Endodermal cell (in vitro differentiated cells): Measurements from ENCODE around the gene STX10. TPM values are rescaled to one million over a fixed set of nuclear protein-coding genes. Genes with fewer than 3 reads are reported as not detected.

ENCODE experiments used
- DNase-seq: peaks from one replicate; pipeline ENCODE4 v3.0.0-alpha.2; 2017
- H3K27ac ChIP-seq: 2 replicates; pipeline ENCODE4 v1.5.1; 2013; ENCODE audit warnings: mild to moderate bottlenecking, low read depth, low read length, moderate library complexity
- H3K27me3 ChIP-seq: 2 replicates; pipeline ENCODE4 v1.6.1; 2013; ENCODE audit warnings: mild to moderate bottlenecking, low read length, moderate library complexity; ENCODE audit not compliant: insufficient read depth, control insufficient read depth, poor library complexity, severe bottlenecking
- H3K36me3 ChIP-seq: 2 replicates; pipeline ENCODE4 v1.7.0; 2013; ENCODE audit warnings: mild to moderate bottlenecking, low read length, moderate library complexity; ENCODE audit not compliant: control insufficient read depth, insufficient read depth
- H3K4me1 ChIP-seq: one replicate; pipeline ENCODE4 v1.7.0; 2013; ENCODE audit warnings: low read length; ENCODE audit not compliant: control insufficient read depth, insufficient read depth
- H3K4me3 ChIP-seq: 2 replicates; pipeline ENCODE4 v1.5.1; 2013; ENCODE audit warnings: mild to moderate bottlenecking, low read length, moderate library complexity
- H3K9ac ChIP-seq: 2 replicates; pipeline ENCODE4 v1.6.1; 2013; ENCODE audit warnings: mild to moderate bottlenecking, low read length, moderate library complexity; ENCODE audit not compliant: poor library complexity, severe bottlenecking; ENCODE audit errors: extremely low read depth
- H3K9me3 ChIP-seq: 2 replicates; pipeline ENCODE4 v1.6.1; 2013; ENCODE audit warnings: mild to moderate bottlenecking, low read length, moderate library complexity; ENCODE audit not compliant: control insufficient read depth
- H3K27ac Mint-ChIP-seq: 2 replicates; pipeline ENCODE4 v1.8.0; 2020; ENCODE audit warnings: mixed read lengths
- H3K27me3 Mint-ChIP-seq: 2 replicates; pipeline ENCODE4 v1.8.0; 2021; ENCODE audit warnings: mild to moderate bottlenecking, mixed read lengths; ENCODE audit not compliant: insufficient read depth
- H3K36me3 Mint-ChIP-seq: 2 replicates; pipeline ENCODE4 v1.8.0; 2020; ENCODE audit warnings: low read depth, mixed read lengths
- H3K4me1 Mint-ChIP-seq: 2 replicates; pipeline ENCODE4 v1.8.0; 2020; ENCODE audit warnings: mixed read lengths
- H3K4me3 Mint-ChIP-seq: 2 replicates; pipeline ENCODE4 v1.8.0; 2020; ENCODE audit warnings: mild to moderate bottlenecking, moderate library complexity, mixed read lengths
- H3K9me3 Mint-ChIP-seq: 2 replicates; pipeline ENCODE4 v1.8.0; 2020; ENCODE audit warnings: mild to moderate bottlenecking, mixed read lengths
- CTCF ChIP-seq: fragments of 200-600 bp; sonication (generic); conservative IDR thresholded peaks from 2 replicates; pipeline ENCODE4 v1.5.0; 2021; ENCODE audit warnings: antibody characterized with exemption, mild to moderate bottlenecking
- WGBS, 2 experiments: methylation state at CpG; one replicate each; pipeline versions ENCODE4 v1.1.5 to v1.1.7; 2013; ENCODE audit warnings: missing lambda C conversion rate in 2 of 2, mixed read lengths in 1 of 2; ENCODE audit not compliant: insufficient coverage in 1 of 2, insufficient read length in 1 of 2; 5-methylcytosine and 5-hydroxymethylcytosine counted together
- total RNA-seq, 2 donors: library from RNA; stranded (reverse); fragmentation: NEBNext Ultra II Directional in 1 of 2; extraction: Animal tissue kit (Norgen Biotek cat#: 25700) in 1 of 2; gene quantifications; 2 replicates in 1 of 2; 3 replicates in 1 of 2; pipeline ENCODE4 v1.2.1, GENCODE V29; 2021

The STX10 gene
- total RNA-seq, 2 donors from 2014 or later: 30.8 to 34.8 TPM

GRCh38 chr19:13133241-13133870 is 16.8 kb downstream of the STX10 start:
- Mint-ChIP-seq H3K27ac (no peak overlapping the region), H3K4me1 (no peaks in the 10 kb centered on the region), H3K4me3 (no peak overlapping the region), H3K36me3 (peaks cover 47% of the 10 kb centered on the region), H3K9me3 (no peaks in the 10 kb centered on the region), H3K27me3 (no peaks in the 10 kb centered on the region)
- Histone ChIP-seq H3K27ac (no peak overlapping the region), H3K9me3 (no peaks in the 10 kb centered on the region), H3K4me1 (no peaks in the 10 kb centered on the region), H3K27me3 (no peaks in the 10 kb centered on the region), H3K4me3 (no peak overlapping the region), H3K9ac (no peak overlapping the region), H3K36me3 (peaks cover 63% of the 10 kb centered on the region)
- WGBS, 2 experiments: 91 to 98% methylated on average over 9 to 12 of the region's 12 CpGs
- TF ChIP-seq CTCF: no peak
- no peak for DNase-seq

- Histone ChIP-seq H3K27me3 (no peaks in the 10 kb centered on the region), H3K4me3 (no peak overlapping the region), H3K9me3 (no peaks in the 10 kb centered on the region), H3K27ac (no peak overlapping the region), H3K4me1 (no peaks in the 10 kb centered on the region), H3K36me3 (peaks cover 69% of the 10 kb centered on the region), H3K9ac (no peak overlapping the region)
- 95 to 96% methylated on average over 3 to 8 of the region's 8 CpGs for WGBS, 2 experiments
- H3K27me3 Mint-ChIP-seq: no peaks in the 10 kb centered on the region
- peaks cover 45% of the 10 kb centered on the region for H3K36me3 Mint-ChIP-seq
- DNase-seq: no peak
- no peak overlapping the region for H3K4me3 Mint-ChIP-seq
- TF ChIP-seq CTCF: no peak
- H3K4me1 Mint-ChIP-seq: no peaks in the 10 kb centered on the region
- no peak overlapping the region for H3K27ac Mint-ChIP-seq
- no peaks in the 10 kb centered on the region for H3K9me3 Mint-ChIP-seq
Measured at GRCh38 chr19:13132471-13133180, 17.5 kb downstream of the STX10 start.

GRCh38 chr19:13130886-13131490 is 19.2 kb downstream of the STX10 start:
- Histone ChIP-seq H3K4me1 (no peaks in the 10 kb centered on the region), H3K4me3 (no peak overlapping the region), H3K36me3 (peaks cover 62% of the 10 kb centered on the region), H3K9ac (no peak overlapping the region), H3K27ac (no peak overlapping the region), H3K27me3 (no peaks in the 10 kb centered on the region), H3K9me3 (no peaks in the 10 kb centered on the region)
- DNase-seq: no peak
- H3K4me1 Mint-ChIP-seq: no peaks in the 10 kb centered on the region
- no peaks in the 10 kb centered on the region for H3K9me3 Mint-ChIP-seq
- TF ChIP-seq CTCF: no peak
- 94 to 97% methylated on average over 3 of the region's 3 CpGs for WGBS, 2 experiments
- no peak overlapping the region for H3K4me3 Mint-ChIP-seq
- H3K27me3 Mint-ChIP-seq: no peaks in the 10 kb centered on the region
- H3K36me3 Mint-ChIP-seq: peaks cover 37% of the 10 kb centered on the region
- peak overlapping the region; percentile 68 for H3K27ac Mint-ChIP-seq
